GM19240 (cell line): ENCODE measurements around the gene WIPI1.

Source experiments
- DNase-seq: peaks from one replicate; pipeline ENCODE4 v3.0.0; 2011; ENCODE audit warnings: low spot score; ENCODE audit not compliant: insufficient read length

Gene WIPI1

GRCh38 chr17:68461122-68461539 is 3.8 kb upstream of the WIPI1 start:
- DNase-seq = no peak

GRCh38 chr17:68460715-68461114 is 3.4 kb upstream of the WIPI1 start:
- no peak for DNase-seq

- no peak for DNase-seq
Measured at GRCh38 chr17:68460146-68460545, 2.9 kb upstream of the WIPI1 start.

- DNase-seq = no peak
Measured at GRCh38 chr17:68459037-68459639, 1.8 kb upstream of the WIPI1 start.

GRCh38 chr17:68458260-68459036 is 1.2 kb upstream of the WIPI1 start:
- DNase-seq = no peak

GRCh38 chr17:68457539-68458259 is 403 bp upstream of the WIPI1 start:
- DNase-seq = peak; percentile 81

- DNase-seq = no peak
Measured at GRCh38 chr17:68456339-68457167, 743 bp downstream of the WIPI1 start.

- DNase-seq = no peak
Measured at GRCh38 chr17:68455901-68456338, 1.4 kb downstream of the WIPI1 start.

- DNase-seq = no peak
Measured at GRCh38 chr17:68453991-68454665, 3.2 kb downstream of the WIPI1 start.

GRCh38 chr17:68452724-68453290 is 4.5 kb downstream of the WIPI1 start:
- DNase-seq = no peak

- no peak for DNase-seq
Measured at GRCh38 chr17:68451670-68452354, 5.5 kb downstream of the WIPI1 start.

- no peak for DNase-seq
Measured at GRCh38 chr17:68450801-68451200, 6.5 kb downstream of the WIPI1 start.

- DNase-seq = no peak
Measured at GRCh38 chr17:68450391-68450790, 6.9 kb downstream of the WIPI1 start.

GRCh38 chr17:68449021-68449739 is 8.1 kb downstream of the WIPI1 start:
- DNase-seq = no peak

GRCh38 chr17:68446626-68447041 is 10.7 kb downstream of the WIPI1 start:
- DNase-seq = no peak

- no peak for DNase-seq
Measured at GRCh38 chr17:68445671-68446070, 11.6 kb downstream of the WIPI1 start.

GRCh38 chr17:68443972-68444464 is 13.3 kb downstream of the WIPI1 start:
- no peak for DNase-seq

- no peak for DNase-seq
Measured at GRCh38 chr17:68441070-68441770, 16.1 kb downstream of the WIPI1 start.
